Stomach (tissue), 9 donors: Measurements from ENCODE around the gene L1CAM. TPM values are rescaled to one million over a fixed set of nuclear protein-coding genes. Genes with fewer than 3 reads are reported as not detected.

ENCODE experiments used
- DNase-seq, 2 donors: peaks; one replicate each; pipeline versions ENCODE4 v3.0.0 to v3.0.0-alpha.2; 2013 to 2019
- H3K27ac ChIP-seq, 5 donors: fragments of 200-600 bp in 4 of 5; sonication (generic) in 4 of 5; one replicate each; pipeline ENCODE4 v1.5.1; 2013 to 2019; ENCODE audit warnings: mild to moderate bottlenecking in 1 of 5, moderate library complexity in 1 of 5
- H3K27me3 ChIP-seq, 3 donors: fragments of 200-600 bp; sonication (generic); one replicate each; pipeline ENCODE4 v1.5.1; 2017 to 2019; ENCODE audit warnings: mixed run types in 1 of 3
- H3K36me3 ChIP-seq, 4 donors: fragments of 200-600 bp; sonication (generic); 1 replicate in 3 of 4; 2 replicates in 1 of 4; pipeline ENCODE4 v1.5.1; 2016 to 2019
- H3K4me1 ChIP-seq, 4 donors: fragments of 200-600 bp; sonication (generic); one replicate each; pipeline ENCODE4 v1.5.1; 2016 to 2019
- H3K4me3 ChIP-seq, 4 donors: fragments of 200-600 bp; sonication (generic) in 3 of 4; one replicate each; pipeline ENCODE4 v1.5.1; 2016 to 2019; ENCODE audit warnings: mild to moderate bottlenecking in 1 of 4
- H3K9me3 ChIP-seq, 4 donors: fragments of 200-600 bp; sonication (generic); one replicate each; pipeline ENCODE4 v1.5.1; 2016 to 2019
- EP300 ChIP-seq: sonication (generic); formaldehyde crosslinking; IDR thresholded peaks from one replicate; pipeline ENCODE4 v1.6.1; 2017; ENCODE audit warnings: antibody characterized with exemption
- POLR2A ChIP-seq, 4 donors: fragments of 450-650 bp; IDR thresholded peaks; one replicate each; pipeline ENCODE4 v1.6.1; 2016; ENCODE audit warnings: antibody characterized with exemption in 4 of 4, control low read depth in 2 of 4, mild to moderate bottlenecking in 1 of 4, moderate library complexity in 1 of 4
- POLR2AphosphoS5 ChIP-seq, 3 donors: sonication (generic); formaldehyde crosslinking; IDR thresholded peaks; one replicate each; pipeline ENCODE4 v1.6.1; 2016; ENCODE audit warnings: antibody characterized with exemption in 3 of 3
- WGBS, 5 donors: extraction: QIAGEN DNeasy Blood & Tissue Kit in 3 of 5; methylation state at CpG; one replicate each; pipeline versions ENCODE4 v1.1.5 to v1.1.7; 2013 to 2018; 5-methylcytosine and 5-hydroxymethylcytosine counted together
- intact Hi-C: fragments of 100-400 bp; cut with DNase I; formaldehyde crosslinking; loops from one replicate; pipeline ENCODE4 v1.15.1; 2023; ENCODE audit warnings: low total_unique reads
- polyA plus RNA-seq, 3 donors: library from polyadenylated mRNA; stranded (reverse); fragments of 200-250 nt; gene quantifications; one replicate each; pipeline ENCODE4 v1.2.3, GENCODE V29; 2013
- total RNA-seq, 5 donors: library from RNA; depleted of rRNA; stranded (reverse); fragments of >200 nt; gene quantifications; one replicate each; pipeline versions ENCODE4 v1.1.0 to v1.2.3, GENCODE V29; 2014 to 2016
- TF ChIP-seq, protein P1 (sequence below), 7 experiments: fragments of 450-650 bp in 4 of 7; fragments of 200-600 bp in 3 of 7; sonication (generic) in 3 of 7; IDR thresholded peaks; one replicate each; pipeline ENCODE4 v1.5.1; 2016 to 2019; ENCODE audit warnings: antibody characterized with exemption in 7 of 7, control low read depth in 2 of 7, mild to moderate bottlenecking in 1 of 7
- donor health status: healthy with polysubstance abuse.
- donor health status: Bipolar disorder and iron deficiency.
- donor health status: healthy.

The L1CAM gene
- total and polyA plus RNA-seq, 8 donors = under 0.01 to 19.1 (median 2.7) TPM

GRCh38 chrX:153869473-153870287 lies 16.3 kb downstream of the L1CAM start:
- no peaks in the 10 kb centered on the region for H3K4me1 ChIP-seq
- H3K4me3 ChIP-seq = no peak overlapping the region
- DNase-seq = no peak
- H3K36me3 ChIP-seq = no peaks in the 10 kb centered on the region
- WGBS, 5 donors = 84 to 90% (median 87%) methylated on average over 14 to 31 of the region's 31 CpGs
- peaks cover 0 to 37% (median 19%) of the 10 kb centered on the region in 3 donors for H3K27me3 ChIP-seq
- TF ChIP-seq POLR2A (IDR thresholded peaks at IDR 0.05) = no peak
- no peak for TF ChIP-seq POLR2AphosphoS5 (IDR thresholded peaks at IDR 0.05)
- TF ChIP-seq, protein P1, sequence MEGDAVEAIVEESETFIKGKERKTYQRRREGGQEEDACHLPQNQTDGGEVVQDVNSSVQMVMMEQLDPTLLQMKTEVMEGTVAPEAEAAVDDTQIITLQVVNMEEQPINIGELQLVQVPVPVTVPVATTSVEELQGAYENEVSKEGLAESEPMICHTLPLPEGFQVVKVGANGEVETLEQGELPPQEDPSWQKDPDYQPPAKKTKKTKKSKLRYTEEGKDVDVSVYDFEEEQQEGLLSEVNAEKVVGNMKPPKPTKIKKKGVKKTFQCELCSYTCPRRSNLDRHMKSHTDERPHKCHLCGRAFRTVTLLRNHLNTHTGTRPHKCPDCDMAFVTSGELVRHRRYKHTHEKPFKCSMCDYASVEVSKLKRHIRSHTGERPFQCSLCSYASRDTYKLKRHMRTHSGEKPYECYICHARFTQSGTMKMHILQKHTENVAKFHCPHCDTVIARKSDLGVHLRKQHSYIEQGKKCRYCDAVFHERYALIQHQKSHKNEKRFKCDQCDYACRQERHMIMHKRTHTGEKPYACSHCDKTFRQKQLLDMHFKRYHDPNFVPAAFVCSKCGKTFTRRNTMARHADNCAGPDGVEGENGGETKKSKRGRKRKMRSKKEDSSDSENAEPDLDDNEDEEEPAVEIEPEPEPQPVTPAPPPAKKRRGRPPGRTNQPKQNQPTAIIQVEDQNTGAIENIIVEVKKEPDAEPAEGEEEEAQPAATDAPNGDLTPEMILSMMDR (IDR thresholded peaks at IDR 0.05) = no peak
- no peak for TF ChIP-seq EP300
- no peak overlapping the region for H3K27ac ChIP-seq
- intact Hi-C loops = no loop called here
- H3K9me3 ChIP-seq = peaks cover 0 to 5% (median 0%) of the 10 kb centered on the region in 4 donors

DNA sequence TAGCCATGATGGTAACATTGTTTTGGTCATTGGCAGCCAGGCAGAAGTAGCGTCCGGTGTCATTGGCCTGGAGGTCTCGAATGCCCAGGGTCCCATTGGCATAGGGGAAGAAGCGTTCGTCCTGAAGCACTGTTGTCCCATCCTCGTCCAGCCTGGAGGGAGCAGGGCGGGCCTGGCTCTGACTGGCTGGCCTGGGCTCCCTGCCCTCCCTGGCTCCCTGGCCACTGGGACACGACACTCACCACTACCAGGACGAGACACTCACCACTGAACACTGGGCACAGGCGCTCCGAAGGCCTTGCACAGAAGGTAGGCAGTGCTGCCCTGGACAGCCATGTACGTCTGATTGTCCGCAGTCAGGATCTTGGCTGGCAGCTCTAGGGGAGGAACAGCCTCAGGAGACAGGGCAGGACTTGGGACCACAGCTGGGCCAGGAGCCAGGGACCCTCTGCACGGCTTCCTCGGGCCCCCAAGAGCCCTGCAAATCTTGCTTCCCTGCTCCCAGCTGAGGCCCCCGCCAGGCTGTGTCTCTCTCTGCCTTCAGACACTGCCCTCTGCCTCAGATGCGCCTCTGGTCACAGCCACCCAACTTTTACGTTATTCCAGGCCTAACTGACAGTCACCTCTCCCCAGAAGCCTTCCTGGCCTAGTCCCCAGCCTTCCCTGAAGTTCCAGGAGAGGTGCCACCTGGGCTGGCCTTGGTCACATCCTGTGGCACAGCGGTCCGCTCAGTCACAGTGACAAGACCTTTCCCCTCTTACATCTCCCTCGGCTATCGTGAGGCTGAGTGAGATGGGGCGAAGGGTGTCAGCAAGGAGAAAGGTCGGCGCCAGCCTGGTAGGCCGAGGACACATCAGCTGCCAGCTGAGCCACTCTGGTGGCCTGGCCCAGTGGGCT lies 17.1 kb downstream of the L1CAM start:
- Histone ChIP-seq H3K9me3 (peaks cover 0 to 5% (median 0%) of the 10 kb centered on the region in 4 donors), H3K27ac (no peak overlapping the region), H3K4me1 (no peaks in the 10 kb centered on the region), H3K4me3 (no peak overlapping the region), H3K27me3 (peaks cover 0 to 38% (median 19%) of the 10 kb centered on the region in 3 donors), H3K36me3 (no peaks in the 10 kb centered on the region)
- intact Hi-C loops = no loop called here
- DNase-seq = no peak
- 85 to 90% (median 86%) methylated on average over 16 to 26 of the region's 26 CpGs for WGBS, 5 donors
- TF ChIP-seq POLR2A (IDR thresholded peaks at IDR 0.05) = no peak
- TF ChIP-seq POLR2AphosphoS5 (IDR thresholded peaks at IDR 0.05) = no peak
- TF ChIP-seq EP300 = no peak
- TF ChIP-seq, protein P1 (IDR thresholded peaks at IDR 0.05) = no peak

GRCh38 chrX:153867671-153868070 lies 18.3 kb downstream of the L1CAM start:
- Histone ChIP-seq H3K36me3 (no peaks in the 10 kb centered on the region), H3K9me3 (peaks cover 0 to 5% (median 0%) of the 10 kb centered on the region in 4 donors), H3K4me1 (no peaks in the 10 kb centered on the region), H3K4me3 (no peak overlapping the region), H3K27me3 (peaks cover 0 to 38% (median 19%) of the 10 kb centered on the region in 3 donors), H3K27ac (no peak overlapping the region)
- TF ChIP-seq EP300 (no peak), POLR2AphosphoS5 (IDR thresholded peaks at IDR 0.05) (no peak)
- TF ChIP-seq, protein P1 (IDR thresholded peaks at IDR 0.05) = no peak
- intact Hi-C loops = no loop called here
- no peak for DNase-seq
- WGBS, 5 donors = 67 to 100% (median 85%) methylated on average over 2 to 13 of the region's 13 CpGs

DNA sequence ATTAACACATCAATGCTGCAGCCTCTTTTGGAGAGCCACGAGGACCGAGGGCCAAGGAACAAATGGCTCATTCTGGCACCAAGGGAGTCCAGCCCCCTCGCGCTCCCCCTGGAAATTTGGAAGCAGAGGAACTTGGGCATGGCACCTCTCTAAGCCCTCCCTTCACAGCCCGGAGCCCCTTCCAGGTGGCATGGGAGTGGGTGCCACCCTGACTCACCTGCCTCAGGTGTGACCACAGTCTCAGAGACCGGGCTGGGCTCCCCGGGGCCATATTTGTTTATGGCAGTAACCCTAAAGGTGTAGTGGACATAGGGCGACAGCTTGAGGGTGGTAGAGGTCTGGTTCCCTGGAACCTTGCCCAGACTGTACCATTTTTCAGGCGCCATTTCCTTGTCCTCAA lies 18.8 kb downstream of the L1CAM start:
- H3K27me3 ChIP-seq = peaks cover 0 to 37% (median 23%) of the 10 kb centered on the region in 3 donors

More for the DNA sequence above, 18.8 kb downstream of the L1CAM start:
- TF ChIP-seq POLR2AphosphoS5 (IDR thresholded peaks at IDR 0.05) (no peak), EP300 (no peak), POLR2A (IDR thresholded peaks at IDR 0.05) (no peak)
- TF ChIP-seq, protein P1 (IDR thresholded peaks at IDR 0.05) = no peak
- Histone ChIP-seq H3K4me1 (no peaks in the 10 kb centered on the region), H3K27ac (no peak overlapping the region), H3K36me3 (no peaks in the 10 kb centered on the region), H3K4me3 (no peak overlapping the region), H3K9me3 (peaks cover 0 to 5% (median 0%) of the 10 kb centered on the region in 4 donors)
- intact Hi-C loops = no loop called here
- 72 to 82% (median 77%) methylated on average over 7 to 9 of the region's 9 CpGs for WGBS, 5 donors
- no peak for DNase-seq
